Retinal pigment epithelial cell (primary cell): ENCODE data around the gene KIRREL1.

ENCODE experiments used
- DNase-seq: peaks from one replicate; pipeline ENCODE4 v3.0.0-alpha.2; 2010; ENCODE audit warnings: low read depth
- H3K4me3 ChIP-seq: 2 replicates; pipeline ENCODE4 v1.5.1; 2011; ENCODE audit warnings: mild to moderate bottlenecking, low read length, control low read depth, moderate library complexity
- TF ChIP-seq, protein P1 (sequence below): conservative IDR thresholded peaks from 2 replicates; pipeline ENCODE4 v1.5.1; 2011; ENCODE audit warnings: low read depth, low read length, control low read depth, inconsistent platforms

The KIRREL1 gene

DNA sequence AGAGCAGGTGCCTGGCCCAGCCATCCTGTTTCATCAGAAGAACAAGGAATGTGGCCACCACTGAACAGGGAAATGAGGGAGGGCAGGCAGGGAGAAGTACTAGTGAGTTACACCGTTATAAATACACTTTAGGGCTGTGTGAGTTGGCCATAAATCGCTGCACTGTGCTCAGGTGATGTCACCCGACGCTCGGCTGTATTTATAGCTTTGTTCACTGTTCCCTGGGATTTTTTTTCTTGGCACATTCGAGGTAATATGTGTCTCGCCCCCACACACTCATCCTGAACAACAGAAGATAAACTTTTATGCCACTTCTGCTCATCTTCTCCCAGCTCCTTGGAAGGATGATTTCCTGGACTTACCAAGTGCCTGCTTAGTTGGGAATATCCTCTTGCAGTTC lies 9.0 kb upstream of the KIRREL1 start:
- TF ChIP-seq, protein P1, sequence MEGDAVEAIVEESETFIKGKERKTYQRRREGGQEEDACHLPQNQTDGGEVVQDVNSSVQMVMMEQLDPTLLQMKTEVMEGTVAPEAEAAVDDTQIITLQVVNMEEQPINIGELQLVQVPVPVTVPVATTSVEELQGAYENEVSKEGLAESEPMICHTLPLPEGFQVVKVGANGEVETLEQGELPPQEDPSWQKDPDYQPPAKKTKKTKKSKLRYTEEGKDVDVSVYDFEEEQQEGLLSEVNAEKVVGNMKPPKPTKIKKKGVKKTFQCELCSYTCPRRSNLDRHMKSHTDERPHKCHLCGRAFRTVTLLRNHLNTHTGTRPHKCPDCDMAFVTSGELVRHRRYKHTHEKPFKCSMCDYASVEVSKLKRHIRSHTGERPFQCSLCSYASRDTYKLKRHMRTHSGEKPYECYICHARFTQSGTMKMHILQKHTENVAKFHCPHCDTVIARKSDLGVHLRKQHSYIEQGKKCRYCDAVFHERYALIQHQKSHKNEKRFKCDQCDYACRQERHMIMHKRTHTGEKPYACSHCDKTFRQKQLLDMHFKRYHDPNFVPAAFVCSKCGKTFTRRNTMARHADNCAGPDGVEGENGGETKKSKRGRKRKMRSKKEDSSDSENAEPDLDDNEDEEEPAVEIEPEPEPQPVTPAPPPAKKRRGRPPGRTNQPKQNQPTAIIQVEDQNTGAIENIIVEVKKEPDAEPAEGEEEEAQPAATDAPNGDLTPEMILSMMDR, result no peak
- no peak overlapping the region for H3K4me3 ChIP-seq
- DNase-seq, result no peak

DNA sequence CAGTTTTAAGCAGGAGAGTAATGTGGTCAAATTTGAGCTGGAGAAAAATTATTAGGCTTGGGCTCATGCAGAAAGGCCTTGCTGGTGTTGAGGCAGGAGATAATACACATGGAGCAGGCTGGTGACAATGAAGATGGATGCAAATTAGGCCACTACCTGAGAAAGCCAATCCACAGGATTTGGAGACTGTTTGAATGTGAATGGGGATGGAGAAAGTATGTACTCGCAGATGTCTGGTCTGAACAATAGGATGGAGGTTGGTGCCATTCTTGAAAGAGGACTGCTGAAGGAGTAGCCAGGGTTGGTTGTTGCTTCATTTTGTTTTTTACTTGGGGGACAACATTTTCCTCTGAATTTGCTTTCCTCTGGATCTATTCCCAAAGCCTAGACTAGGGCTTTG lies 8.0 kb upstream of the KIRREL1 start:
- no peak for DNase-seq
- TF ChIP-seq, protein P1, result no peak
- no peak overlapping the region for H3K4me3 ChIP-seq

DNA sequence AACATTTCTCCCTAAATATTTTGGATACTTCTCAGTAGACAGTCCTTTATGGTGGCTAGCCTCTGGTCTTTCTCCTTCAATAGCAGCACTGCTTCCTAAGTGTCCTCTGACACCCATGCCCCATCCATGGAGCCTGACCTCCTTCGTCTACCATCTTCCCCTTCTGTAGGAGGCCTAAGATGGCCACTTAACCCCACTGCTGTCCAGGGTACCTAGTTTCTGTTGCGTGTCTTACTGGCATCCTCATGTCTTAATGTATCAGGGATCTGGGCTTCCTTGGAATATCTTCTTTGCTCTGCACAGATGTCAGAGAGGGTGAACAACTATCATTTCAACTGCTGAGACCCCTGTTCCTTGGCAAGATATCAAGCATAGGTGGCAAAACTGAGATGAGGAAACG lies 5.4 kb upstream of the KIRREL1 start:
- DNase-seq, result no peak
- H3K4me3 ChIP-seq, result no peak overlapping the region
- TF ChIP-seq, protein P1, result no peak

DNA sequence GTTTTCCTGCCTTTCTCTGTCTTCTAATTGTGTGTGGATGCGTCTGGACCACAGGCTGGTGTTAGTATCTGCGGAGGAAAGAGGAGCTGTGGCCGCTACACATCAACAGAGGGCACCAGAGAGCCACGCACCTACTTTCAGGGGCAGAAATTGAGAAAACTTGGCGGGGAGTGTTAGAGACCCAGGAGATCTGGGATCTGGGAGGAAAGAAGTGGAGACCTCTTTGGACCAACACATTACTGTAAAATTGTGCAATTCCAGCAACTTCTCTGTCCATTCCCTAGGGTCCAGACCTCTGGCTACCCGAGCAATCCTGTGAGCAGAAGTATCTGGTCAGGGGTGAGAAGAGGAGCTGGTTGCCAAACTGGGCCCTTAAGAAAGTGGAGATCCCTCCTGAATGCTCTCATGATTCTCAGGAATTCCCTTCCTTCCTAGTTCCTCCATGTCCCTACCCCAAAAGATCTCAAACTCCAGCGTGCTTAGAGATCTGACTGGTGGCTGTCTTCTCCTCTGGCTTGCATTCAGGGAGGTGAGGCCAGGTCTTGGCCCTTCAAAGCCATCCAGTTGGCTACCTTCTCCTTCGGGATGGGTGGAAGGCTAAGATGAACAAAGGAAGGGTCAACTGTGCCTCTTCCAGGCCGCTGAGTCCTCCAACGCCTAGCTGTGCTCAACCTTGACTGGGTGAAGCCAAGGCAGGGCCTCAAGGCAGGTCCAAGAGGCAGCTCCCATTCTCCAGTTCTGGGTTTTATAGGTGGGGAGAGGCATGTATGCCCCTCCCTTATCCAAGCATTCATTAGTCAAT lies 1.2 kb upstream of the KIRREL1 start:
- TF ChIP-seq, protein P1, result peak; percentile 99
- no peak overlapping the region for H3K4me3 ChIP-seq
- DNase-seq, result no peak

DNA sequence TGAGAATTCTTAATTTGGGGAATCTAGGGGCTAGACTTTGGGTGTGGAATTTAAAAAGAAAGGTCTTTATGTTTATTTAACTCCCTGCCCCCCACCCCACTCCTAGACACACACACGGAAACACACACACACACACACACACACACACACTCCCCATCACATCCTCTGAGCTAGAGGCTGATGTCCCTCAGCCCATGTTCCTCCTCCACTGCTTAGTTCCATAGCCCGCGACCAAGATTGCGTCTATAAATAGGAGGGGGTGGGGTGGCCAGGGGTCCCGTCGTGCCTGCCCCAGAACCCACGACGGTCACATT lies 655 bp upstream of the KIRREL1 start:
- TF ChIP-seq, protein P1, result no peak
- DNase-seq, result no peak
- H3K4me3 ChIP-seq, result peak overlapping the region; percentile 95

DNA sequence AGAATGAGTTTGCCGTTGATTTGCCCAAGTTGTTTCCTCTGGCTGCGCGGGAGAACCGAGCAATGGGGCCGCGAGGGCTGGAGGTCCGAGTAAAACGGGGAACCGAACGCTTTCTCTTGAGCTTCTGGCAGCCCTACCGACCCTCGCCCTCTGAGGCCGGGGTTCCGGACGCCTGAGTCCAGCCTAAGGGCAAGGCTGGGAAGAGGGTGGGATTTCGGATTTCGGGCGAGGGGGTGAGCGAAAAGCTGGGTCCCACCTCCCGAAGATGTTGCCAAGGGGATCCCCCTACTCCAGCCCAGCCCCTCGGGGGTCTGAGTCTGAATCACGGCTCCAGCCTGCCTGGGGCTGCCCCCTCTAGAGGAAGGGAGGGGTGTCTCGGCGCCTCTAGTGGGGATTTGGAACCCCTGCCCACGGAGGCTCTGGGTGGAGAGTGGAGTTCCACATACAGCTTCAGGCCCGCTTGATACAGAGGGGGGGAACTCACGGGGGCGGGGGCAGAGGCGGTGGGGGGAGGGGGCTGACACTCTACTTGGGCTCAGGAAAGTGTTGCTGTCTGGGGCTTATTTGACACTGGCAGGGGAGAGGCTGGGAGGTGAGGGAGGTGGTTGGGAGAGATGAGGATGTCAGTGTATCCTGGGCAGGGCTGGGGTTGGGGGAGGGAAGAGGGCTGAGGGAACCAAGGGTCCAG lies 617 bp downstream of the KIRREL1 start:
- no peak for DNase-seq
- TF ChIP-seq, protein P1, result peak; percentile 25
- H3K4me3 ChIP-seq, result peak overlapping the region; percentile 95
